ENCODE measurements around the gene BRSK2.

The BRSK2 gene

DNA sequence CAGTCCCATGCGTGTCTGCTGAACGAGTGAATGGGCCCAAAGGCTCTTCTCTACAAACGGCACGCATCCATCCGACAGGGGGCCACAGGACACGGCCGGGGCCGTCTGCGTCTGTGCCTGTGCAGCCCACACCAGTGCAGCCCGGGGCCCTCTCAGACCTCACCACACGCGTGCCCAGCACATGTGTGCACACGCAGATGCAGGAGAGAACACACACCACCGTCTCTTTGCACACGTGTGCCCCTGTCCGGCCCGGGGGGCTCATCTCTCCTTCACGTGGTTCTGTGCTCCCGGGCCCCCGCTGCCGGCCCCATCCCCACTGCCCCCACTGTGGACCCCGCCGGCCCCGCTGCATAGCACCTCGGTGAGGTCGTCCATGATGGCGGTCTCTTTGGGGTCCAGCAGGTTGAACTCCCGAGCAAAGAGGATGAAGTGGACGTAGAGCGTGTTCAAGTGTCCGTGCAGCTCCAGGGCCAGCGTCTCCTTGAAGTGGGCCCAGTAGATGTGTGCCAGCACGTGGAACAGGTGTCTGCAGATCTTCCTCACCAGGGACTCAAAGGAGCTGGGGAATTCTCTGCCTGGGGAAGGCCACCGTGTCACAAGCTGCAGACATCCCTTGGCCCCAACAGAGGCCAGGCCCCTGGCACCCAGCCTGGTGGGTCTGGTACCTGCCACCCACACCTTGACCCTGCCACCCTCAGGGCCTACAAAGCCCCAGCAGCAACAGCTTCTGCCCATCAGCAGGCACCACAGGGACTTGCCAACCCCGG, 80.4 kb downstream of the BRSK2 start:
- no peak for DNase-seq

DNA sequence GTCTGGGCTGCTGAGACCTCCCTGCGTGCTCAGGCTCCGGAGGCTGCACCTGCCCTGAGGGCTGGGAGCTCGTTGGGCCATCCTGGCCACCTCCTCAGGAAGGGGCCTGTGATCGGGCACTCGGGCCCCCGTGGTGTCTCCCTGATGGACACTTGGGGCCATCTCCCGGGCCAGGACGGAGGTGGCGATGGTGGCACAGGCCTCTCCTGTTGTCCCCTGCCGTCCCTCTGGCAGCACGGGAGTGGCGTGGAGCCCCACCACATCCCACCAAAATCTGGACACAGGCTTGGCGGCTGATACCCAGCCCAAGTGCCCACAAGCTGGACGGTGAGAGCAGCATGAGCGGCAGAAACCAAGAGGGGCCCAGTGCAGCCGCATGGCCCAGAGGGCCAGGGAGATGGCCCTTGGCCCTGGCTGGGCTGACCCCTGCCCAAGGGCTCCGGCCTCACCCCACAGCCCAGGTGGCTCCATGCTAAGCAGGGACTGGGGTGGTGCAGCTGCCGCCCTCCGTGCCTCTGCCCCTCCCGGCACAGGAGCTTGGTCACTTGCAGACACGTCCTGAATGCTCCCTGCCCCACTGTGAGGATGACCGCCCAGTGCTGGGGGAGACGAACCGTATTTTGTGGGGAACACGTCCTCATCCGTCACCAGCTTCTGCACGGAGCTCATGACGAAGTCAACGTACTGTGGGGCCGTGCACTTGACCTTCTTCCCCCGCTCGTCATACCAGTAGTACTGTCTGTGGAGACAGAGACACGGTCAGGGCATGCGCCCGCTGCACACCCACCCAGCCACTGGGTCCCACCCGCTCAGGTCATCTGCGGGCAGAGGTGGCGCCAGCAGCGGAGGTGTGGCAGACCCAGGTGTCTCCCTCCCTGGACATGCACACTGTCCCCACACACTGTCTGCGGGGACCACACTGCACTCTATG, 81.2 kb downstream of the BRSK2 start:
- no peak for DNase-seq

DNA sequence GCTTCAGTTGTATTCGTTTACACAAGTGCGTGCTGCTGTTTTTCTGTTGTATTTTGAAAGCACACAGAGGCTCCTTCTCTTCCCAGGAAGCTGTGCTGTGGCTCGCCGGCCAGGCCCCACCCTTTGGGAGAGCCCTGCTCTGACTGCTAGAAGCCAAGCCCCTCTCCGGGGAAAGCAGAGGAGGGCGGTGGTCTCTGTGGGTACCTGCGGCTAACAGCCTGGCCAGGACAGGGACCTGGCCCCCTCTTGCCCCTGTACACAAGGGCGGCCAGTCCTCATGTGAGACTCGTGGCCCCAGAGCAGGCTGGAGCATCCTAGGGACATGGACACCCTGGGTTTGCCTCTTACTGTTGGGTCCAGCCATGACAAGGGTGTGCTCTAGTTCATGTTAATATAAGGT, 82.0 kb downstream of the BRSK2 start:
- DNase-seq = no peak

DNA sequence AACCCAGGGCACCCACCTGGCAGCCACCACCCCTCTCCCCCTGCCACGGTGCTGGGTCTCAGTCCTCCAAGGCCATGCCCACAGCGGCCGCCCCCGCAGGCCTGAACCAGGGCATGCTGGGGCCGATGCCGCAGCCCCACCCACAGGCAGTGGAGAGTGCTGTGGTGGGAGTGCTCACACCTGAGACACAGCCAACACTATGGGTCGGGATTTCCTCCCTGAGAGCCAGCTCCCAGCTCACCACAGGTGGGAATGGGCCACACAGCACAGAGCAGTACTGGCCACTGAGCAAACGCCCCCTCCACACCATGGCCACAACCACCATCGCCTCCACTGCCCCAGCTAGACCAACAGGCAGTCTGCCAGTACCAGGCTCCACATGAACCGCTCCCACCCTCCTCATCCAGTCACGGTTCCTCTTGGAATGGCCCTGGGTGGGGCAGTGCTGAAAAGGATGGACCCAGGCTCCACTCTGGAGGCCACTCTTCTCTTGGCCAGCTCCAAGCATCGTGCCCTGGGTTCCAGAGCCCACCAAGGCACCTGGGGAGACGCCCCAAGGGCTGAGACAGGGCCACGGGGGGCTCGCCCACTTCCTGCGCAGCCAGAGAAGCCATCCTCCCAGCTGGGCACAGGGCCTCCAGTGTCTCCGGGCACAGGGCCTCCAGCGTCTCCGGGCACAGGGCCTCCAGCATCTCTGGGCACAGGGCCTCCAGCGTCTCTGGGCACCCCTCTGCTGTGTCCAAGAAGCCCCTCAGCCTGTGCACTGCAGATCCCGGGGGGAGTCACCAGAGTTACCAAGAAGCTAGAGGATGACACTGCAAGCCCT, 82.7 kb downstream of the BRSK2 start:
- DNase-seq = no peak

DNA sequence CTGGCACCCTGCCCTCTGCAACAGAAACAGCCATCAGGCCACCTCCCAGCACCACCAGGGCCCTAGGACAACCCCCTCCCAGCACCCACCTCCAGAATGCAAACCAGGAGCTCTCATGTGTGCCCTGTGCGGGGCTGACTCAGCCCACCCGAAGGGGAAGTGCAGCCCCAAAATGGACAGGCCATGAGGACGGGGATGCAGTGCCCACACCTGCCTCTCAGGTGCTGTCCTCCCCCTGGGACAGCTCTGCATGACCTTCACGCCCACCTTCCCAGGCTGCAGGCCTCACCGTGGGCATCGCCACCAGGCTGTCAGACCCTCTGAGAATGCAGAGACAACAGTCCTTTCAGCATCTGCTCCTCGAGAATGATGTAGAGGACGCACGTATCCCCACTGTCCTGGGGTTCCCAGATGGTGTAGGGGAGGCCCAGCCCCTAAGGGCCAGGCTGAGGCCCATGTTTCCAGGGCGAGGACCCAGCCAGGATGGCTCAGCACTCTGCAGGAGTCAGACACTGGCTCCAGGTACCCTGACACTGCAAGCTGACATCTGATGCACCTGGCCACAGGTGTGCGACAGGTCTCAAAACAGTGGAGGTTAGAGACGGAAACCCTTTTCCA, 83.4 kb downstream of the BRSK2 start:
- no peak for DNase-seq

DNA sequence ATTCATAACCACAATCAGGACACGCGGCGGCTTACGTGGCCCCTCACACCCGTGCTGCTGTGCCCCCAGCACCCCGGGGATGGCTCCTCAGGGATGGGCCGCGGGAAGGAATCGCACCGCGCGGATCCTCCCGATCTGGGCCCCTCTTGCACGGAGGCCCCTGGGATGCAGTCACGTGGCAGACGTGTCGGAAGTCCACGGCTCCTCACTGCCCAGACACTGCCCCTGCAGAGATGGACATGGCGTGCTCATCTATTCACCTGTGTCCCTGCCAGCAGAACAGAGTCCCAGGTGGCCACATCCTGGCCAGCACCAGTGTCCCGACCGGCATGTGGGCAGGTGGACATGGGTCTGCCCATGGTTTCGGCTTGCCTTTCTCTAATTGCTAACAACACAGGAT, 84.1 kb downstream of the BRSK2 start:
- no peak for DNase-seq

DNA sequence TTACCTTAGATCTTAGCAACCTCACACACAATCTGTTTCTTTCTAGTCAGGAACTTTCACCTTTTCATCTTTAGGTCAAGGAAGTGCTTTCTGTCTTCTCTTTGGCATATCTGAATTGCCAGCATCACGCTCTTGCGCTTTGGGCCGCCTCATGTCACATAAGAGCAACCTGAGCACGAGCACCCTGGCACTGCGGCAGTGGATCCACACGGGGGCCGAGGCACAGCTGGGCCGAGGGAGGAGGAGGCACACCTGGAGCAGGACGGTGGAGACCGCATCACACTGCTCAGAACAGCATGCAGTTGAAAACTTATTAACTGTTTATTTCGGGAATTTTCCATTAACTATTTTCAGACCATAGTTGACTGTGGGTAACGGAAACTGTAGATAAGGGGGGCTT, 86.1 kb downstream of the BRSK2 start:
- no peak for DNase-seq

DNA sequence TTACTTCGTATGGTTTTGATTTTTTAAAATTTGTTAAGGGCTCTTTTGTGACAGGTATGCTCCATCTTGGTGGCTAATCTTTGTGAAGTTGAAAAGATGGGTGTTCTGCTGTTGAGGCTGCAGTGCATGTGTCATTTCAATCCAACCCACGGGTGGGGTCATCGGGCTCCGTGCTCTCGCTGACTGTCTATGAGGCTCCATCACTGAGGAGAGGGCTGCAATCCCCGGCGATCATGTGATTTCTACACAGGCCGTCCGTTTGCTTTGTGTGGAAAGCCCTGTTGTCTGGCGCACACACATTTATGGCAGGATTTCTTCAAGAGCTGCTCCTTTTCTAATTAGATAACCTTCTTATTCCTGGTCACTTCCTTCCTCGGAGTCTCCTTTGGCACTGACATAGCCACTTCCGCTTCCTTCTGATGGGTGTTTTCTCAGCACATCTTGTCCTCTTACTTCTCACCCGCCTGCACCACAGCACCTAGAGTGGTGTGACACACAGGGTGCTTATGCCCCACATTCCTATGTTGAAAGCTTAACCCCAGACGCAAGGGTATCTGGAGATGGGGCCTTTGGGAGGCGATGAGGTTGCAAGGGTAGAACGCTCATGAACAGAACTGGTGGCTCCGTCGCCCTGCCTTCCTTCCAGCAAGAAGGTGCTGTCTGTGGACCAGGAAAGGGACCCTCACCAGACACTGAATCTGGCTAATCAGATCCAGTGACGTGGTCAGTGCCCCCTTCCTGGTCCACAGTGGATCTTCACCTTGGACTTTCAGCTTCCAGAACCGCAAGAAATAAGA, 87.4 kb downstream of the BRSK2 start:
- DNase-seq = no peak

DNA sequence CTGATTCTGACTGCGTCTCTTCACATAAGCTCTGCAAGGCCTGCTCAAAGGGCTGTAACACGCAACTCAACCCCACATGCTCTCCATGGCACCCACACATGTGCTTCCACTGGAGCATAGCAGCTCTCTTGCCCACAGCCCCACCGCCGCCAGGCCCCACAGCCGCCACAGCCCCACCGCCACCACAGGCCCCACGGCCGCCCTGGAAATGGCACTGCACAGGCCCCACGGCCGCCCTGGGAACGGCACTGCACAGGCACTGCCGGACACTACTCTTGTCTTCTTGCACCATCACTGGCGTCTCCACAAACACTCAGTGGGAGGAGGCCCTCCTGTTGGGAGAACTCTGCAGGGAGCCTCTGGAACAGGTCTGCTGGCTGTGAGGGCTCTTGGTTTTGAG, 88.3 kb downstream of the BRSK2 start:
- DNase-seq = no peak

DNA sequence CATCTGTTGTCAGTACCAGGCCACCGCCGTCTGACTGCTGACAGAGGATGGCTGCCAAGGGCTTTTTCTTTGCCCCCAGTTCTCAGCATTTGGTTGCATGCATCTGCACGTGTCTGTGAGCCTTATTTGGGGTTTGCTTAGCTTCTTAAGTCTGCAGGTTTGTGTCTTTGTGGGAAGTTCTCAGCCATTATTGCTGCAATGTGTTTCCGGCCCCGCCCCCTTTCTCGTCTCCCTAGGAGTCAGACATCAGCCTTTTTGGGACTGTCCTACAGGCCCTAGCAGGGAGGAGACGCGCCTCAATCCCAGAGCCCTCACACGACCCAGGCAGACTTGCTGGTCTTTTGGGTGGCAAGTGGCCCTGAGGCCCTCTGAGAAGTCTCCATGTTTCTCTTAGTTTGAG, 88.8 kb downstream of the BRSK2 start:
- DNase-seq = no peak

DNA sequence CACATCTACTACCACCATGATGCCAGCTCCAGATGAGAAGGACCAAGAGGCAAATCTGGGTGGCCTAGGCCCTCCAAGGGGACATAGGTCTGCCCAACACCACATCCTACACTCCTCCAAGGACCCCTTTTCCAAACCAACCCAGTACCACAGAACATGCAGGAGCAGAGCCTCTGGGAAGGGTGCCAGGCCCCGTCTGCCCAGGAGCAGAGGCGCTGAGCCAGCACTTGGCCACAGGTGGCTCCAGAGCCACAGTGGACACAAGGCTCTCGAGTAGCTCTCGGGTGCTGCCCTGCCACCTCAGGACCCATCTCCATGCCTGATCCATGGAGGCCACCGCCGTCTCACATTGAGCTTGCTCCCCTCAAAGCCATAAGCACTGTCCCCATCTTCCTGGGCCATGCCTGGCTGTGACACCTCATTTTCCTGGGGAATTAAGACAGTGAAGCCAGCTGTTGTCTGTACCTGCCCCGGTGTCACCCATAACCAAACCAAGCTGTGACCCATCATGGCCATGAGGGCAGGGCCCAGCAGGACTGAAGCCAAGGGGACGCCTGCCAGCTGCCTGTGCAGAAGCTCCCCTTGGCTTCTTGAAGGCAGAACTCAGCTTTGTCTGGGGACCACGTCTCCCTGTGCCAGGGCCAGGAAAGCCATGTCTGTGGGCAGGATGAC, 89.4 kb downstream of the BRSK2 start:
- DNase-seq = no peak

DNA sequence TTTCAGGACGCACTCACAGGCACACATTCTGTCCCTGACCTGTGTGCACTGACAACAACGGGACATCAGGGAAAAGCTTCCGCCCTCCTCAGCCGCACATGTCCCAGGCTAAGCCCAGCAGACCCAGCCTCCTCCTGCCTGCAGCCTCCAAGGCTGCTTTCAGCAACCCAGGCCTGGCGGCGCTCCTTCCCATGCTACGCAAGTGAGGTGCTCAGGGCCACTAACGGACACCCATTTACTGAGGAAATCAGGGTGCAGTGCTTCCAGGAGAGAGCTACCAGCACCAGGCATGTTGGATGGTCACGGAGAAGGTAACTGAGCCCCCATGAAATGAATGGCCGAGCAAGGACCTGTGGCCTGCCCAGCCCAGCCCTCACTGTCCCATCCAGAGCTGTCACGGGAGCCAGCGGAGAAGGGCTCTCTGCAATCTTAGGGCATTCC, 90.0 kb downstream of the BRSK2 start:
- no peak for DNase-seq

DNA sequence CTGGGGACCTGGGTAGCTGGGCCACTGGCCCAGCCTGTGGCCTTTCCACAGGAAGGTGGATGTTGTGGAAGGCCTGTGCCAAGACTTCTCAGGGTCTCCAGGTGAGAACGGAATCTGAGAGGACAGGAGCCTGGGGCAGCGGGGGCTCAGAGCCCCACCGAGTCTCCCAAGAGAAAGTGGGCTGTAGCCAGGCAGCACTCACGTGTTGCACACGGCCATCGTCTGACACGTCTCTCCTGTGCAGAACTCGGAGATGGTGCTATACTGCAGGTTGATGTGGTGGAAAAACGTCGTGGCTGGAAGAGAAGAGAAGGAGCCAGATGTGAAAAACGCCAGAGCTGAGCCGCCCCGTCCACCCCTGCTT, 90.4 kb downstream of the BRSK2 start:
- DNase-seq = no peak

DNA sequence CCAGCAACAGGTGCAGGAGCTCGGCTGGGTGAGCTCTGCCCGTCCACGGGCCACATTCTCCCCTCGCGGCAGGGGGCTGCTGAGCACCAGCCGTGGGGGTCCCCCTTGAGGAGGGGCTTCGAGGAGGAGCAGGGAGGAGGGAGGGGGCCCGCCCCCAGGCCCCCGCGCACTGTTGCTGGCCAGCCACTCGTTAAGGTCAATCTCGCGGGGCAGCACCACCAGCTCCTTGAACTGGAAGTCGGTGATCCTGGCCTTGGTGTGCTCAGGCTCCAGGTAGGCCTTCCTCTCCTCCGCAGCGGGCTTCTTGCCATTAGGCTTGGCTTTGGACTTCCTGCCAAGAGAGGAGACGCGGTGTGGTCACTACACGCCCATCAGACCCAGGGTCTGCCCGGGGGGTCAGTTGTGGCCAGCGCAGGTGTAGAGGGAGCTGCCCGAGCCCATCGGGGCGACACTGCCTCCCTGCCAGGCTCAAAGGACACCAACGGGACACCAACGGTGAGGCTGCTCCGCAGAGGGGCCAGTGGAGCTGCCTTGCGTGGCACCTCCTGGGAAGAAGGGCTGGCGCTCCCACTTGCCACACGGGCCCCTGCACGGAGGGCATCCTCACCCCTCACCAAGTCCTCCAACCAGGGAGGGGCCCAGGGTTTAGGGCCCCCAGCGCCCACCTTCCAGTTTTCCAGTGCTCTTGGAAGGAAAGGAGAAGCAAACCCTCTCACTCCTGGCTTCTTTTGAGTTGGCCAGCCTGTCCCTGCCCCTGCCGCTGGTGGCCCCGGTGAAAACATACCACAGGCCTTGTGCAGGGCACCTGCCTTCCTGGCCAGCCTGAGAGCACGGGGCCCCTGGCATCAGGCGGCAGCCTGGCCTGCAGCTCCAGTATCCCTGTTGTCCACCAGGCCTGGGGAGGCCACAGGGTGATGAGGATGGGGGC, 91.1 kb downstream of the BRSK2 start:
- DNase-seq = no peak

DNA sequence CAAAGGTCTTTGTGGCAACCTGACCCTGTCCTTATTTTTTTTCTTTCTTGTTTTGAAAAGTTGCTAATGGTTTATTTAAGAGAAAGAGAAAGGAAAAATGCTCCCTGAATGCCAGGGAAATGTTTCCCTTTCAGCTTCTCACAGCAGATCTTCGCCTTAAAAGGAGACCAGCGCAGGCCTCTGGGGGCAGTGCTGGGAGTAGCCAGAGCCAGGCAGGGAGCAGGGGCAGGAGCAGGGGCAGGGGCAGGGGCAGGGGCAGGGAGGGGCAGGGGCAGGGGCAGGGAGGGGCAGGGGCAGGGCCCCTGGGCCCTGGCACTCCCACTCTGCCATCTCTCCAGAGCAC, 91.7 kb downstream of the BRSK2 start:
- no peak for DNase-seq

DNA sequence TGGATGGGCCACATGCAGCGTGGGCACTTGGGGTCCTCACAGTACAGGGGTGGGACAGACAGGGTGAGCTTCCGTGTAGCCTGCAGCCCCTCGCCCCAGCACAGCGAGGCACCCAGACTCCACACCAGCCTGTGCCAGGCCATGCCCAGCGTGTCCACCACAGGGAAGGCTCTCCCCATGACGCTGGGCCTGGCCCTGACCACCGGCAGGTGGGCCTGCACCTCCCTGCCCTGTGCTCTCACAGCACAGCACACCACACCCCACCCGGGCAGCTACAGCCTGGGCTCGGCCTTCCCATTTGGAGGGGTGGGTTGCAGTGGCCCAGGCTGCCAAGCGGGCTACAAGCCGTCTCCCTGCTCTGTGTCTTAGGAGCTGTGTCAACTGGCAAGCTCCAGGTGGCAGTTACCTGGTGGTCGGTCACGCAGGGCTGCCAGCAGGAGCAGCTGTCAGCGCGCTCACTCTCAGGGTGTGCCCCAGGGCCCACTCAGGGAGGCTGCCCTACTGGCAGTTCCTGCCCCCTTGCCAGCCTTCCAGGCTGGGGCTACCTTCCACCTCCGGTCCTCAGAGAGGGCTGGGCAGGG, 92.2 kb downstream of the BRSK2 start:
- DNase-seq = no peak

DNA sequence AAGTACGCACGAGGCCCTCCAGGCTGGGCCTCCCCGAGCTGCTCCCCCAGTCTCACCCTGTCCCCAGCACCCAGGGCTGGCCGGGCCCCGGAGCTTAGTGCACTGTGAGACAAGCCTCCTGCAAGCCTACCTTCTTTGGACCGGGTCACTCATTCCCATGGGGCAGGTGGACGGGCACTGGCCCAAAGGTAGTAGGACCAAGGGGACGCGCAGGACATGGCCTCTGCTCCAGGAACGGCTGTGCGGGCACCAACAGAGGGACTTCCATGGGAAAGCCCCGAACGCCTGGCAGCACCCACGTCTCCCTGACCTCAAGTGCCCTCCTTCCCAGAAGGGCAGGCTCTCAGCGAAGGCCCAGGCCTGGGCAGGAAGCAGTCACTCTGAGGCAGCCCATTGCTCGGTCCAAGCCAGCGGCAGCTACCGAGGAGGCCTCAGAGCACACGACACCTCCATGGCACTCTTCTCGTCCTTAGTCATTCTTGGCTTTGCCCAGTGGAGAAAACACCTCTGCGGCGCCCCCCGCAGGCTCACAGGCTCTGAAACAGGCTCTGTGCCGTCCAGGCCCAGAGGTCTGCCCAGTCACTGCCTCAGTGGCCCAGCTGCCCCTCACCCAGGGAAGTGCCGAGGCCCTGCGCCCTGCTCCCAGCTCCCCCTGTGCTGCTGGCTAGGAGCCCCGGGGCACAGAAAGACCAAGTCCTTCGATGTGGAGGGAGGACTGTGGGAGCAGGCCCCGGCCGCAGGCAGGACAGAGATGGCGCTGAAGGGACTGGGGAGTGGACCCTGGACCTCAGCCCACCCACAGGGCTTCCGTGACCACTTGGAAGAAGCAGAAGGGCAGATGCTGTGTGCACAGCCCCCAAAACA, 93.1 kb downstream of the BRSK2 start:
- DNase-seq = no peak

DNA sequence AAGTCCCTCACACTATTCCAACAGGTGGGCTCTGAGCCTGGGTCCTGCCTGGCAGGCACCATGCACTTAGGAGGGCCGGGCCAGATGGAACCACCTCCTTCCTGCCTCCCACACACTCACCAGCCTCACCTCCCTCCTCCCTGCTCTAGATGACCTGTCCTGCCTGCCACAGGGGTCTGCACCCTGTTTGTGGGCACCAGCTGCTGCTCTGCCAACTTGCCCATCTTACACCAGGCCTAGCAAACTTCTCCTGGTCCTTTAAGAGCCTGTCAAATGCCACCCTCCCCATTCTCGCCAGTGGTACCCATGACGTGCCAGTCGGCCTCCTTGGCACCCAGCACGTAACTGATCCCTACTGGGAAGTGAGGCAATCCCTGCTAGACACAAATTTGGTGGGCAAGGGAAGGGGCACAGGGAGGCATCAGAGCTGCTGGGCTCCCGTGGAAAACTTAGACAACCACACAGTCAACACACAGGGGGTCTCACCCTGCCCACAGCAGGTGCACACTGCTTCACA, 93.8 kb downstream of the BRSK2 start:
- DNase-seq = no peak

All from stimulated activated CD4-positive, alpha-beta T cell treated with anti-CD3 and anti-CD28 coated beads, Interleukin-12 subunit alpha, Interleukin-12 subunit beta, amount 100 ng/mL, for 4 hours (primary cell).